CD4-positive, alpha-beta T cell treated with Interleukin-15 for 4 hours (primary cell): Measurements from ENCODE around the gene DLG2.
"Not testable (repeated sequence)": the region's sequence is repeated elsewhere in the genome, so short reads cannot be mapped to it uniquely, and the experiment has no call there.

Source experiments
- DNase-seq: peaks from one replicate; pipeline ENCODE4 v3.0.0-alpha.2; 2020; ENCODE audit warnings: low spot score

DLG2 gene

GRCh38 chr11:83773950-83774880 lies 1852.9 kb downstream of the DLG2 start:
- DNase-seq: no peak

GRCh38 chr11:83768489-83768888 lies 1858.7 kb downstream of the DLG2 start:
- no peak for DNase-seq

GRCh38 chr11:83766932-83767331 lies 1860.2 kb downstream of the DLG2 start:
- no peak for DNase-seq

- DNase-seq: no peak
Observed at GRCh38 chr11:83764643-83765042, 1862.5 kb downstream of the DLG2 start.

- DNase-seq: no peak
Observed at GRCh38 chr11:83760932-83761331, 1866.2 kb downstream of the DLG2 start.

GRCh38 chr11:83759148-83759547 lies 1868.0 kb downstream of the DLG2 start:
- no peak for DNase-seq

- no peak for DNase-seq
Observed at GRCh38 chr11:83751041-83751440, 1876.1 kb downstream of the DLG2 start.

- DNase-seq: no peak
Observed at GRCh38 chr11:83746921-83747585, 1880.1 kb downstream of the DLG2 start.

GRCh38 chr11:83744620-83745192 lies 1882.4 kb downstream of the DLG2 start:
- no peak for DNase-seq

- DNase-seq: no peak
Observed at GRCh38 chr11:83736684-83737083, 1890.5 kb downstream of the DLG2 start.

- no peak for DNase-seq
Observed at GRCh38 chr11:83734120-83734519, 1893.0 kb downstream of the DLG2 start.

- not testable (repeated sequence) for DNase-seq
Observed at GRCh38 chr11:83731288-83731687, 1895.9 kb downstream of the DLG2 start.

- no peak for DNase-seq
Observed at GRCh38 chr11:83728281-83728680, 1898.9 kb downstream of the DLG2 start.

- no peak for DNase-seq
Observed at GRCh38 chr11:83727251-83727650, 1899.9 kb downstream of the DLG2 start.

- DNase-seq: no peak
Observed at GRCh38 chr11:83726316-83726715, 1900.8 kb downstream of the DLG2 start.

GRCh38 chr11:83725728-83726127 lies 1901.4 kb downstream of the DLG2 start:
- no peak for DNase-seq

GRCh38 chr11:83725269-83725560 lies 1901.9 kb downstream of the DLG2 start:
- DNase-seq: no peak

GRCh38 chr11:83723999-83724398 lies 1903.1 kb downstream of the DLG2 start:
- no peak for DNase-seq

- DNase-seq: no peak
Observed at GRCh38 chr11:83722392-83723119, 1904.6 kb downstream of the DLG2 start.

- DNase-seq: no peak
Observed at GRCh38 chr11:83721263-83721662, 1905.9 kb downstream of the DLG2 start.

GRCh38 chr11:83720675-83721074 lies 1906.5 kb downstream of the DLG2 start:
- DNase-seq: no peak

- no peak for DNase-seq
Observed at GRCh38 chr11:83717537-83717936, 1909.6 kb downstream of the DLG2 start.
